ENCODE data around the gene KCNK4.

DNA sequence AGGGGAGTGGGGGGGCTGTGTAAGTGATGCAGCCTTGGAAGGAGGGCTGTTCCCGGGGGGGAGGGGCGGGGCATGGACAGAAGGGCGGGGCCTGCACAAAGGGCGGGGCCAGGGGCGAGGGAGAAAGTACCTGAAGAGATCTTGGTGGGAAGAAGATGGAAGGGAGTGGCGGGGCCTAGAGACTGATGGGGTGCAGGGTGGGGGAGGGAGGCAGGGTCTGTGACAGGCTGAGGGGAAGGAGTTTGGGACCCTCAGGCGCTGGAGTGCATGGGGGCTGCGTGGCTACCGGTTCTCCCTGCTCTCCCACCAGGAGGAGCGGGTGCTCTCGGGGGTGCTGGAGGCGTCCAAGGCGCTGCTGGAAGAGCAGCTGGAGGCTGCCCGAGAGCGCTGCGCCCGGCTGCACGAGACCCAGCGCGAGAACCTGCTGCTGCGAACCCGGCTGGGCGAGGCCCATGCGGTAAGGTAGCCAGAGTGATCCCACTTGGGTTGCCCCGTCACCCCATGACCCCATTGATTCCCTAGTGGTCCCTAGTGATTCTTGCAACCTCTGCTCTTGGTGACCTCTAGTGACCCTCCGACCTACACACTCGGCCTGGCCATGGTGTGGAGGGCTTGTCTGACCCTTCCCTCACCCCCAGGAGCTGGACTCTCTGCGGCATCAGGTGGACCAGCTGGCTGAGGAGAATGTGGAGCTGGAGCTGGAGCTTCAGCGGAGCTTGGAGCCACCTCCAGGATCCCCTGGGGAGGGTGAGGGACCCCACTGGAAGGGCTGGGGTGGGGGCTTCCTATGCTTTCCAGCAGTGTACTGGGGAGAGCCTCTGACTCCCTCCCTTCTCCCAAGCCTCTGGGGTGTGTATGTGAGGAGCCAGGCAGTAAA, 52.0 kb downstream of the KCNK4 start:
- TF ChIP-seq CTCF (optimal IDR thresholded peaks at IDR 0.05 in 1 of 3, IDR thresholded peaks at IDR 0.05 in 1 of 3, conservative IDR thresholded peaks at IDR 0.05 in 1 of 3; ENCODE audit: extremely low read depth in 1 of 3, insufficient read depth in 2 of 3, low read length in 3 of 3): no peak
- no peak for TF ChIP-seq EZH2 (IDR thresholded peaks at IDR 0.05; ENCODE audit: low read length)
